ENCODE results near the gene KCNQ5.

GRCh38 chr6:72864799-72865198, 242.9 kb downstream of the KCNQ5 start:
- TF ChIP-seq CTCF (IDR thresholded peaks at IDR 0.05; ENCODE audit: low read depth, low read length, poor library complexity, severe bottlenecking) (no peak), EZH2phosphoT487 (IDR thresholded peaks at IDR 0.05; ENCODE audit: borderline replicate concordance, low read length) (no peak)

All from DOHH2 (cell line).